ENCODE measurements around the gene FAM78B.

FAM78B gene

GRCh38 chr1:166164646-166164994, 2.2 kb downstream of the FAM78B start:
- DNase-seq: no peak

- DNase-seq: no peak
Measured at GRCh38 chr1:166159656-166160055, 7.1 kb downstream of the FAM78B start.

GRCh38 chr1:166156674-166157073, 10.1 kb downstream of the FAM78B start:
- DNase-seq: no peak

GRCh38 chr1:166155108-166155507, 11.7 kb downstream of the FAM78B start:
- DNase-seq: no peak

GRCh38 chr1:166153525-166154314, 13.1 kb downstream of the FAM78B start:
- DNase-seq: no peak

GRCh38 chr1:166152978-166153377, 13.8 kb downstream of the FAM78B start:
- DNase-seq: no peak

- no peak for DNase-seq
Measured at GRCh38 chr1:166151804-166152203, 15.0 kb downstream of the FAM78B start.

GRCh38 chr1:166145499-166145898, 21.3 kb downstream of the FAM78B start:
- no peak for DNase-seq

GRCh38 chr1:166141969-166142368, 24.8 kb downstream of the FAM78B start:
- DNase-seq: no peak

GRCh38 chr1:166140251-166140650, 26.6 kb downstream of the FAM78B start:
- DNase-seq: no peak

- no peak for DNase-seq
Measured at GRCh38 chr1:166139735-166140134, 27.1 kb downstream of the FAM78B start.

GRCh38 chr1:166136699-166137401, 30.0 kb downstream of the FAM78B start:
- DNase-seq: no peak

GRCh38 chr1:166136222-166136621, 30.6 kb downstream of the FAM78B start:
- DNase-seq: no peak

GRCh38 chr1:166133857-166134256, 32.9 kb downstream of the FAM78B start:
- DNase-seq: no peak

- DNase-seq: no peak
Measured at GRCh38 chr1:166133276-166133841, 33.4 kb downstream of the FAM78B start.

GRCh38 chr1:166132496-166132895, 34.3 kb downstream of the FAM78B start:
- no peak for DNase-seq

- no peak for DNase-seq
Measured at GRCh38 chr1:166129006-166129405, 37.8 kb downstream of the FAM78B start.

- DNase-seq: no peak
Measured at GRCh38 chr1:166128195-166128594, 38.6 kb downstream of the FAM78B start.

- no peak for DNase-seq
Measured at GRCh38 chr1:166127003-166127402, 39.8 kb downstream of the FAM78B start.

GRCh38 chr1:166122873-166123466, 43.8 kb downstream of the FAM78B start:
- DNase-seq: no peak

GRCh38 chr1:166121010-166121409, 45.8 kb downstream of the FAM78B start:
- DNase-seq: no peak

- no peak for DNase-seq
Measured at GRCh38 chr1:166120281-166120680, 46.5 kb downstream of the FAM78B start.

- no peak for DNase-seq
Measured at GRCh38 chr1:166119471-166119965, 47.3 kb downstream of the FAM78B start.

Data from T-helper 9 cell (primary cell).